Gastroesophageal sphincter (tissue), 3 donors: ENCODE data around the gene TFF3.

Experiments used
- CTCF ChIP-seq, 4 experiments: fragments of 200-600 bp in 2 of 4; fragments of 450-650 bp in 2 of 4; sonication (generic) in 1 of 4; IDR thresholded peaks; one replicate each; pipeline ENCODE4 v1.5.1; 2017 to 2019; ENCODE audit warnings: antibody characterized with exemption in 4 of 4, mild to moderate bottlenecking in 2 of 4, moderate library complexity in 2 of 4
- EP300 ChIP-seq: sonication (generic); formaldehyde crosslinking; IDR thresholded peaks from one replicate; pipeline ENCODE4 v1.6.1; 2017; ENCODE audit warnings: antibody characterized with exemption, mild to moderate bottlenecking
- POLR2AphosphoS5 ChIP-seq: sonication (generic); formaldehyde crosslinking; IDR thresholded peaks from one replicate; pipeline ENCODE4 v1.6.1; 2017; ENCODE audit warnings: antibody characterized with exemption

GRCh38 chr21:42337276-42337675 is 22.1 kb upstream of the TFF3 start:
- TF ChIP-seq POLR2AphosphoS5 (no peak), CTCF (IDR thresholded peaks at IDR 0.05) (no peak), EP300 (no peak)
